Right renal pelvis (tissue), 4 donors: ENCODE results near the gene TUBA3E. TPM values are rescaled to one million over a fixed set of nuclear protein-coding genes. Genes with fewer than 3 reads are reported as not detected.
"Not testable (repeated sequence)": the region's sequence is repeated elsewhere in the genome, so short reads cannot be mapped to it uniquely, and the experiment has no call there.

Experiments used
- DNase-seq, 4 donors: peaks; one replicate each; pipeline ENCODE4 v3.0.0-alpha.2; 2013; ENCODE audit warnings: low read depth in 4 of 4, low spot score in 3 of 4, missing footprints in 1 of 4
- polyA plus RNA-seq, 4 donors: library from polyadenylated mRNA; unstranded; fragments of 120-200 nt; gene quantifications; one replicate each; pipeline ENCODE4 v1.2.1, GENCODE V29; 2013; ENCODE audit not compliant: insufficient read length in 4 of 4

TUBA3E gene
- polyA plus RNA-seq, 4 donors: 0.04 to 0.21 (median 0.13) TPM; not detected in 1

- not testable (repeated sequence) for DNase-seq
These were observed 5.8 kb downstream of the TUBA3E start for GRCh38 chr2:130192451-130192850.

GRCh38 chr2:130191319-130191718 lies 6.9 kb downstream of the TUBA3E start:
- DNase-seq: not testable (repeated sequence)

GRCh38 chr2:130190237-130190636 lies 8.0 kb downstream of the TUBA3E start:
- no peak for DNase-seq

- DNase-seq: not testable (repeated sequence)
These were observed 9.3 kb downstream of the TUBA3E start for GRCh38 chr2:130188958-130189357.

- DNase-seq: not testable (repeated sequence)
These were observed 10.1 kb downstream of the TUBA3E start for GRCh38 chr2:130187859-130188792.

- no peak for DNase-seq
These were observed 11.0 kb downstream of the TUBA3E start for GRCh38 chr2:130187268-130187667.

GRCh38 chr2:130186391-130186790 lies 11.8 kb downstream of the TUBA3E start:
- DNase-seq: no peak

GRCh38 chr2:130185896-130186295 lies 12.3 kb downstream of the TUBA3E start:
- DNase-seq: no peak

GRCh38 chr2:130185436-130185835 lies 12.8 kb downstream of the TUBA3E start:
- no peak for DNase-seq

- DNase-seq: no peak
These were observed 14.5 kb downstream of the TUBA3E start for GRCh38 chr2:130183512-130184373.

- DNase-seq: not testable (repeated sequence)
These were observed 15.3 kb downstream of the TUBA3E start for GRCh38 chr2:130182826-130183511.

GRCh38 chr2:130181880-130182682 lies 16.2 kb downstream of the TUBA3E start, which contains the start of gene MZT2B:
Gene MZT2B (plus strand): TSS chr2:130182262. CDS start chr2:130182283, 21 bp downstream.
- peak; percentile 65 to 85 (median 74) for DNase-seq

- peak; percentile 92 to 93 (median 93) for DNase-seq
These were observed 16.8 kb downstream of the TUBA3E start, which contains the start of gene SMPD4 for GRCh38 chr2:130181325-130181879. Gene SMPD4 (minus strand): TSS chr2:130181602. CDS start chr2:130176592, 5,010 bp downstream.

GRCh38 chr2:130180404-130181324 lies 17.6 kb downstream of the TUBA3E start:
- DNase-seq: not testable (repeated sequence)

- not testable (repeated sequence) for DNase-seq
These were observed 23.4 kb downstream of the TUBA3E start for GRCh38 chr2:130174866-130175265.

- no peak for DNase-seq
These were observed 28.3 kb downstream of the TUBA3E start for GRCh38 chr2:130169896-130170295.

GRCh38 chr2:130169163-130169562 lies 29.1 kb downstream of the TUBA3E start:
- not testable (repeated sequence) for DNase-seq

- DNase-seq: not testable (repeated sequence)
These were observed 31.6 kb downstream of the TUBA3E start for GRCh38 chr2:130166611-130167010.
